Neural cell (in vitro differentiated cells): ENCODE data around the gene PRAC1. TPM values are rescaled to one million over a fixed set of nuclear protein-coding genes. Genes with fewer than 3 reads are reported as not detected.

Experiments used
- H2AFZ ChIP-seq: fragments of 200-600, 300-800 bp; sonication (generic), shearing (Covaris generic); 2 replicates; pipeline ENCODE4 v1.6.0; 2014; ENCODE audit warnings: low read depth, mild to moderate bottlenecking, antibody characterized with exemption, low read length, moderate library complexity
- H3F3A ChIP-seq: fragments of 200-600 bp; shearing (Covaris generic); 2 replicates; pipeline ENCODE4 v1.6.1; 2016; ENCODE audit warnings: mild to moderate bottlenecking, moderate library complexity, mixed read lengths, antibody characterized with exemption, low read length; ENCODE audit not compliant: insufficient read depth, poor library complexity, severe bottlenecking
- H3K27ac ChIP-seq: fragments of 200-600, 300-800 bp; sonication (generic), shearing (Covaris generic); 2 replicates; pipeline ENCODE4 v1.5.1; 2014; ENCODE audit warnings: mild to moderate bottlenecking, low read length, moderate library complexity
- H3K27me3 ChIP-seq: fragments of 300-800, 200-600 bp; sonication (generic), shearing (Covaris generic); 2 replicates; pipeline ENCODE4 v1.6.0; 2014; ENCODE audit warnings: mild to moderate bottlenecking, low read depth, low read length, moderate library complexity; ENCODE audit not compliant: insufficient read depth
- H3K36me3 ChIP-seq: fragments of 300-800, 200-600 bp; sonication (generic), shearing (Covaris generic); 2 replicates; pipeline ENCODE4 v1.5.1; 2014; ENCODE audit warnings: mild to moderate bottlenecking, antibody characterized with exemption, low read length, moderate library complexity; ENCODE audit not compliant: insufficient read depth
- H3K4me2 ChIP-seq: fragments of 300-800, 200-600 bp; sonication (generic), shearing (Covaris generic); 2 replicates; pipeline ENCODE4 v1.6.0; 2014; ENCODE audit warnings: mild to moderate bottlenecking, low read length
- H3K4me3 ChIP-seq: fragments of 300-800, 200-600 bp; sonication (generic), shearing (Covaris generic); 2 replicates; pipeline ENCODE4 v1.5.1; 2014; ENCODE audit warnings: mild to moderate bottlenecking, low read length, moderate library complexity
- H3K79me2 ChIP-seq: fragments of 200-600 bp; shearing (Covaris generic); replicated peaks from 2 replicates; pipeline ENCODE4 v1.6.0; 2014; ENCODE audit warnings: mild to moderate bottlenecking, low read length, moderate library complexity; ENCODE audit not compliant: insufficient read depth
- H3K9ac ChIP-seq: fragments of 300-800, 200-600 bp; sonication (generic), shearing (Covaris generic); 2 replicates; pipeline ENCODE4 v1.6.1; 2016; ENCODE audit warnings: mild to moderate bottlenecking, low read length, mixed read lengths
- H3K9me2 ChIP-seq: fragments of 200-600 bp; shearing (Covaris generic); 2 replicates; pipeline ENCODE4 v1.6.1; 2016; ENCODE audit warnings: mild to moderate bottlenecking, low read length, mixed read lengths; ENCODE audit not compliant: insufficient read depth
- H3K9me3 ChIP-seq: fragments of 200-600, 300-800 bp; sonication (generic), shearing (Covaris generic); 2 replicates; pipeline ENCODE4 v1.6.1; 2016; ENCODE audit warnings: mild to moderate bottlenecking, mixed run types, low read length, moderate library complexity, mixed read lengths
- H4K20me1 ChIP-seq: fragments of 200-600 bp; shearing (Covaris generic); 2 replicates; pipeline ENCODE4 v1.6.1; 2016; ENCODE audit warnings: mild to moderate bottlenecking, mixed run types; ENCODE audit not compliant: insufficient read depth
- CTCF ChIP-seq: fragments of 450-650 bp; IDR thresholded peaks from 2 replicates; pipeline ENCODE4 v1.5.1; 2014; ENCODE audit warnings: antibody characterized with exemption, mild to moderate bottlenecking, moderate library complexity; ENCODE audit not compliant: poor library complexity, severe bottlenecking
- EP300 ChIP-seq: fragments of 450-650 bp; conservative IDR thresholded peaks from 2 replicates; pipeline ENCODE4 v1.6.1; 2014; ENCODE audit warnings: antibody characterized with exemption, mild to moderate bottlenecking, moderate library complexity; ENCODE audit not compliant: poor library complexity, severe bottlenecking
- EZH2 ChIP-seq: fragments of 200-600, 300-800 bp; shearing (Covaris generic), sonication (generic); IDR thresholded peaks from 2 replicates; pipeline ENCODE4 v1.6.1; 2014; ENCODE audit warnings: antibody characterized with exemption, low read length, borderline replicate concordance, mild to moderate bottlenecking; ENCODE audit not compliant: insufficient read depth, poor library complexity, severe bottlenecking
- MXI1 ChIP-seq: fragments of 450-650 bp; conservative IDR thresholded peaks from 2 replicates; pipeline ENCODE4 v1.6.1; 2014; ENCODE audit warnings: antibody characterized with exemption, mild to moderate bottlenecking; ENCODE audit not compliant: poor library complexity, severe bottlenecking
- POLR2AphosphoS5 ChIP-seq: IDR thresholded peaks from 2 replicates; pipeline ENCODE4 v1.6.1; 2012
- RAD21 ChIP-seq: fragments of 450-650 bp; conservative IDR thresholded peaks from 2 replicates; pipeline ENCODE4 v1.6.1; 2014; ENCODE audit warnings: antibody characterized with exemption, mild to moderate bottlenecking, moderate library complexity
- REST ChIP-seq: IDR thresholded peaks from 2 replicates; pipeline ENCODE4 v1.6.1; 2012; ENCODE audit warnings: borderline replicate concordance
- SMC3 ChIP-seq: fragments of 450-650 bp; conservative IDR thresholded peaks from 2 replicates; pipeline ENCODE4 v1.6.1; 2014; ENCODE audit warnings: antibody characterized with exemption, mild to moderate bottlenecking, moderate library complexity; ENCODE audit not compliant: poor library complexity
- TAF1 ChIP-seq: IDR thresholded peaks from 2 replicates; pipeline ENCODE4 v1.6.1; 2012; ENCODE audit warnings: low read depth
- polyA plus RNA-seq: library from polyadenylated mRNA; depleted of rRNA; stranded (reverse); fragments of >200 nt; gene quantifications from 2 replicates; pipeline ENCODE4 v1.2.3, GENCODE V29; 2014

Gene PRAC1
- polyA plus RNA-seq, 1 donor from 2014 or later, result not detected

GRCh38 chr17:48720266-48721008, 1.9 kb downstream of the PRAC1 start:
- no peak overlapping the region for H3K27ac ChIP-seq
- H3K9me3 ChIP-seq, result peaks cover 5% of the 10 kb centered on the region
- H3K36me3 ChIP-seq, result no peaks in the 10 kb centered on the region
- no peak overlapping the region for H3K4me3 ChIP-seq
- no peaks in the 10 kb centered on the region for H3K79me2 ChIP-seq
- H4K20me1 ChIP-seq, result no peaks in the 10 kb centered on the region
- no peaks in the 10 kb centered on the region for H3F3A ChIP-seq
- TF ChIP-seq POLR2AphosphoS5 (no peak), SMC3 (no peak), EZH2 (no peak), MXI1 (no peak), RAD21 (no peak), TAF1 (no peak), REST (no peak), EP300 (no peak), CTCF (no peak)
- no peak overlapping the region for H3K9ac ChIP-seq
- H3K4me2 ChIP-seq, result no peak overlapping the region
- no peak overlapping the region for H2AFZ ChIP-seq
- H3K27me3 ChIP-seq, result peaks cover 100% of the 10 kb centered on the region
- H3K9me2 ChIP-seq, result no peaks in the 10 kb centered on the region

- Histone ChIP-seq H3K4me2 (no peak overlapping the region), H3K9me2 (no peaks in the 10 kb centered on the region), H2AFZ (no peak overlapping the region), H3K79me2 (no peaks in the 10 kb centered on the region), H3K27ac (no peak overlapping the region), H3K4me3 (no peak overlapping the region), H3K9ac (no peak overlapping the region), H3K36me3 (no peaks in the 10 kb centered on the region), H3K9me3 (peaks cover 5% of the 10 kb centered on the region), H3K27me3 (peaks cover 100% of the 10 kb centered on the region), H4K20me1 (no peaks in the 10 kb centered on the region), H3F3A (no peaks in the 10 kb centered on the region)
- peak; percentile 37 for TF ChIP-seq POLR2AphosphoS5
- no peak for TF ChIP-seq REST
Observed at GRCh38 chr17:48719642-48720265, 2.6 kb downstream of the PRAC1 start.
